Fibroblast of skin of scalp (primary cell): ENCODE results near the gene FAF2.
"Not testable (repeated sequence)": the region's sequence is repeated elsewhere in the genome, so short reads cannot be mapped to it uniquely, and the experiment has no call there.

ENCODE experiments used
- DNase-seq: peaks from one replicate; pipeline ENCODE4 v3.0.0-alpha.2; 2013

Gene FAF2

GRCh38 chr5:176418251-176418650 lies 29.9 kb upstream of the FAF2 start:
- DNase-seq, result no peak

- DNase-seq, result no peak
Measured at GRCh38 chr5:176420086-176420485, 28.1 kb upstream of the FAF2 start.

- no peak for DNase-seq
Measured at GRCh38 chr5:176420972-176421544, 27.1 kb upstream of the FAF2 start.

GRCh38 chr5:176424181-176424580 lies 24.0 kb upstream of the FAF2 start:
- no peak for DNase-seq

- peak; percentile 13 for DNase-seq
Measured at GRCh38 chr5:176425138-176425537, 23.0 kb upstream of the FAF2 start.

GRCh38 chr5:176425791-176426190 lies 22.4 kb upstream of the FAF2 start:
- DNase-seq, result no peak

GRCh38 chr5:176426876-176427275 lies 21.3 kb upstream of the FAF2 start:
- no peak for DNase-seq

GRCh38 chr5:176427971-176428370 lies 20.2 kb upstream of the FAF2 start:
- peak; percentile 23 for DNase-seq

- no peak for DNase-seq
Measured at GRCh38 chr5:176429972-176430371, 18.2 kb upstream of the FAF2 start.

GRCh38 chr5:176432707-176433106 lies 15.5 kb upstream of the FAF2 start:
- no peak for DNase-seq

GRCh38 chr5:176436656-176437055 lies 11.5 kb upstream of the FAF2 start:
- peak; percentile 75 for DNase-seq

GRCh38 chr5:176438959-176439757 lies 9.0 kb upstream of the FAF2 start:
- peak; percentile 92 for DNase-seq

GRCh38 chr5:176440927-176441706 lies 7.1 kb upstream of the FAF2 start:
- DNase-seq, result no peak

GRCh38 chr5:176441921-176442323 lies 6.3 kb upstream of the FAF2 start:
- peak; percentile 14 for DNase-seq

GRCh38 chr5:176442911-176443310 lies 5.3 kb upstream of the FAF2 start:
- not testable (repeated sequence) for DNase-seq

- no peak for DNase-seq
Measured at GRCh38 chr5:176444742-176445141, 3.4 kb upstream of the FAF2 start.

GRCh38 chr5:176446028-176446665 lies 2.0 kb upstream of the FAF2 start:
- DNase-seq, result no peak

- no peak for DNase-seq
Measured at GRCh38 chr5:176446884-176447590, 1.1 kb upstream of the FAF2 start.

GRCh38 chr5:176447591-176447977 lies 601 bp upstream of the FAF2 start:
- no peak for DNase-seq

GRCh38 chr5:176450077-176450476 lies 1.9 kb downstream of the FAF2 start:
- DNase-seq, result no peak

GRCh38 chr5:176454724-176455394 lies 6.7 kb downstream of the FAF2 start:
- no peak for DNase-seq
